ENCODE measurements around the gene INTS1.

DNA sequence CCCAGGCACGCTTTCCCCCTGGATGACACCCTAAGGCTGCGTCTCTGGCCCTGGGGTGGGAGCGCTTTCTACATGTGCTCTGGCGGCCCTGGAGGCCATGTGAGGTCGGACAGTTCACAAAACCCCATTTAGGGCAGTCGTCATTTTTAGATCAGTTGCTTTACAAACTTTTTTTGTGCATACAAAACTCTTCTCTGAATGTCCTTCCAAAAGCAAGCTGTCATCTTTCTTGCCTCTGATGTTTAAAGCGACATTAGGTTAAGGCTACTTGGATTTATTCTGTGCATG, 32.2 kb upstream of the INTS1 start:
- TF ChIP-seq, protein P1, sequence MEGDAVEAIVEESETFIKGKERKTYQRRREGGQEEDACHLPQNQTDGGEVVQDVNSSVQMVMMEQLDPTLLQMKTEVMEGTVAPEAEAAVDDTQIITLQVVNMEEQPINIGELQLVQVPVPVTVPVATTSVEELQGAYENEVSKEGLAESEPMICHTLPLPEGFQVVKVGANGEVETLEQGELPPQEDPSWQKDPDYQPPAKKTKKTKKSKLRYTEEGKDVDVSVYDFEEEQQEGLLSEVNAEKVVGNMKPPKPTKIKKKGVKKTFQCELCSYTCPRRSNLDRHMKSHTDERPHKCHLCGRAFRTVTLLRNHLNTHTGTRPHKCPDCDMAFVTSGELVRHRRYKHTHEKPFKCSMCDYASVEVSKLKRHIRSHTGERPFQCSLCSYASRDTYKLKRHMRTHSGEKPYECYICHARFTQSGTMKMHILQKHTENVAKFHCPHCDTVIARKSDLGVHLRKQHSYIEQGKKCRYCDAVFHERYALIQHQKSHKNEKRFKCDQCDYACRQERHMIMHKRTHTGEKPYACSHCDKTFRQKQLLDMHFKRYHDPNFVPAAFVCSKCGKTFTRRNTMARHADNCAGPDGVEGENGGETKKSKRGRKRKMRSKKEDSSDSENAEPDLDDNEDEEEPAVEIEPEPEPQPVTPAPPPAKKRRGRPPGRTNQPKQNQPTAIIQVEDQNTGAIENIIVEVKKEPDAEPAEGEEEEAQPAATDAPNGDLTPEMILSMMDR (IDR thresholded peaks at IDR 0.05; ENCODE audit: low read depth, low read length, poor library complexity, severe bottlenecking): no peak
- no peak for TF ChIP-seq EZH2phosphoT487 (IDR thresholded peaks at IDR 0.05; ENCODE audit: borderline replicate concordance, low read length)
